A549 (cell line): ENCODE results near the gene SLC46A2. TPM values are rescaled to one million over a fixed set of nuclear protein-coding genes. Genes with fewer than 3 reads are reported as not detected.

ENCODE experiments used
- ATAC-seq, 2 experiments: fragments of 200-7000 bp in 1 of 2; fragments of >200 bp in 1 of 2; cut with Nextera tagmentation in 1 of 2; cut with Tn5 transposase in 1 of 2; 3 replicates each; pipeline versions ENCODE4 v1.8.0 to v1.9.1; 2018 to 2020; ENCODE audit warnings: mild to moderate bottlenecking in 1 of 2, moderate library complexity in 1 of 2
- CTCF ChIA-PET: fragments of 300-600 bp; sonication (Branson Sonifier 250); formaldehyde crosslinking; extraction: SDS; loops from one replicate; lab custom pipeline; 2021; ENCODE audit warnings: antibody characterized with exemption, inconsistent platforms; lab: Yijun Ruan, JAX
- POLR2A ChIA-PET: fragments of 350-600 bp; formaldehyde crosslinking; extraction: SDS; loops from one replicate; lab custom pipeline; 2021; ENCODE audit warnings: antibody characterized with exemption, inconsistent platforms; lab: Yijun Ruan, JAX
- DNase-seq, 2 experiments: peaks; one replicate each; pipeline versions ENCODE4 v3.0.0 to v3.0.0-alpha.2; 2011 to 2016; ENCODE audit warnings: low read depth in 1 of 2, low spot score in 1 of 2
- FAIRE-seq: peaks from 2 replicates; lab custom pipeline; 2011; peaks lifted over from hg19 to GRCh38; lab: Jason Lieb, UNC
- H3K27ac ChIP-seq, 2 experiments: fragments of >200 bp; sonication (Bioruptor Twin); formaldehyde crosslinking; 3 replicates each; pipeline ENCODE4 v1.5.1; 2016 to 2017
- H3K4me1 ChIP-seq: fragments of >200 bp; sonication (Bioruptor Twin); formaldehyde crosslinking; 3 replicates; pipeline ENCODE4 v1.6.1; 2016
- H3K4me2 ChIP-seq: fragments of >200 bp; sonication (Bioruptor Twin); formaldehyde crosslinking; 3 replicates; pipeline ENCODE4 v1.6.1; 2016
- H3K4me3 ChIP-seq: fragments of >200 bp; sonication (Bioruptor Twin); formaldehyde crosslinking; 3 replicates; pipeline ENCODE4 v1.5.1; 2016
- H3K9me3 ChIP-seq: fragments of >200 bp; sonication (Bioruptor Twin); formaldehyde crosslinking; 3 replicates; pipeline ENCODE4 v1.6.1; 2016
- BHLHE40 ChIP-seq: IDR thresholded peaks from 2 replicates; pipeline ENCODE4 v1.6.1; 2012; ENCODE audit warnings: low read depth, low read length, inconsistent platforms
- CBX2 ChIP-seq: fragments of 200-600 bp; sonication (generic); IDR thresholded peaks from 2 replicates; pipeline ENCODE4 v1.6.1; 2016; ENCODE audit warnings: low read depth, mild to moderate bottlenecking, borderline replicate concordance
- CEBPB ChIP-seq, 2 experiments: fragments of >200 bp in 1 of 2; sonication (Bioruptor Twin) in 1 of 2; formaldehyde crosslinking in 1 of 2; IDR thresholded peaks; 2 replicates each; pipeline ENCODE4 v1.6.1; 2012 to 2016
- CHD4 ChIP-seq: fragments of 200-600 bp; sonication (generic); IDR thresholded peaks from 2 replicates; pipeline ENCODE4 v1.6.1; 2016; ENCODE audit warnings: antibody characterized with exemption, mild to moderate bottlenecking, borderline replicate concordance
- EHF ChIP-seq: fragments of 250-450 bp; sonication (Bioruptor Pico); IDR thresholded peaks from 2 replicates; pipeline ENCODE4 v1.5.0; 2020; ENCODE audit warnings: mild to moderate bottlenecking
- EHMT2 ChIP-seq: fragments of 200-600 bp; sonication (generic); IDR thresholded peaks from 2 replicates; pipeline ENCODE4 v1.6.1; 2016; ENCODE audit warnings: antibody characterized with exemption, low read depth, mild to moderate bottlenecking, moderate library complexity
- EP300 ChIP-seq, 2 experiments: fragments of >200 bp; sonication (Bioruptor Twin); formaldehyde crosslinking; IDR thresholded peaks; 2 replicates in 1 of 2; 3 replicates in 1 of 2; pipeline ENCODE4 v1.6.1; 2016 to 2017
- ESRRA ChIP-seq: fragments of 150-350 bp; IDR thresholded peaks from 2 replicates; pipeline ENCODE4 v1.6.1; 2014; ENCODE audit warnings: mild to moderate bottlenecking, low read length, borderline replicate concordance
- FOSL2 ChIP-seq, 2 experiments: fragments of 450-650 bp in 1 of 2; fragments of >200 bp in 1 of 2; sonication (Bioruptor Twin) in 1 of 2; formaldehyde crosslinking; IDR thresholded peaks; 2 replicates each; pipeline versions ENCODE4 v1.5.0 to v1.6.1; 2016 to 2020; ENCODE audit warnings: mild to moderate bottlenecking in 1 of 2, moderate library complexity in 1 of 2
- FOXS1 ChIP-seq: fragments of 250-450 bp; sonication (Bioruptor Pico); IDR thresholded peaks from 2 replicates; pipeline ENCODE4 v1.5.0; 2020; ENCODE audit warnings: mild to moderate bottlenecking, moderate library complexity
- HOXB5 ChIP-seq: fragments of 250-450 bp; sonication (Bioruptor Pico); IDR thresholded peaks from 2 replicates; pipeline ENCODE4 v1.5.0; 2020; ENCODE audit warnings: mild to moderate bottlenecking, moderate library complexity
- KDM5A ChIP-seq: fragments of 200-600 bp; sonication (generic); IDR thresholded peaks from 2 replicates; pipeline ENCODE4 v1.6.1; 2016; ENCODE audit warnings: antibody characterized with exemption, mild to moderate bottlenecking
- MAFK ChIP-seq: fragments of 450-650 bp; IDR thresholded peaks from 2 replicates; pipeline ENCODE4 v1.6.1; 2014; ENCODE audit not compliant: partially characterized antibody
- MYC ChIP-seq: IDR thresholded peaks from 2 replicates; pipeline ENCODE4 v1.6.1; 2012; ENCODE audit warnings: mild to moderate bottlenecking, inconsistent platforms, low read length, improper control_type of control experiment, borderline replicate concordance
- NFE2L2 ChIP-seq: fragments of 150-350 bp; conservative IDR thresholded peaks from 2 replicates; pipeline ENCODE4 v1.6.1; 2014; ENCODE audit warnings: low read length
- NR3C1 ChIP-seq: fragments of >200 bp; sonication (Bioruptor Twin); formaldehyde crosslinking; IDR thresholded peaks from 3 replicates; pipeline ENCODE4 v1.6.1; 2017
- RAD21 ChIP-seq, 2 experiments: fragments of >200 bp in 1 of 2; sonication (Bioruptor Twin) in 1 of 2; formaldehyde crosslinking in 1 of 2; IDR thresholded peaks in 1 of 2; conservative IDR thresholded peaks in 1 of 2; 2 replicates in 1 of 2; 3 replicates in 1 of 2; pipeline ENCODE4 v1.6.1; 2012 to 2018; ENCODE audit warnings: inconsistent platforms in 1 of 2
- RCOR1 ChIP-seq: fragments of 150-350 bp; IDR thresholded peaks from 2 replicates; pipeline ENCODE4 v1.6.1; 2014; ENCODE audit warnings: antibody characterized with exemption, low read length, low read depth
- SMC3 ChIP-seq: fragments of >200 bp; sonication (Bioruptor Twin); formaldehyde crosslinking; IDR thresholded peaks from 3 replicates; pipeline ENCODE4 v1.6.1; 2018; ENCODE audit warnings: inconsistent platforms
- ZC3H11A ChIP-seq: fragments of 450-650 bp; IDR thresholded peaks from 2 replicates; pipeline ENCODE4 v1.6.1; 2014; ENCODE audit warnings: antibody characterized with exemption, mild to moderate bottlenecking
- ZFP36 ChIP-seq: fragments of 450-650 bp; IDR thresholded peaks from 2 replicates; pipeline ENCODE4 v1.6.1; 2014; ENCODE audit warnings: borderline replicate concordance; ENCODE audit not compliant: partially characterized antibody
- ZNF302 ChIP-seq: fragments of 250-450 bp; sonication (Bioruptor Pico); IDR thresholded peaks from 2 replicates; pipeline ENCODE4 v1.9.0; 2021; ENCODE audit warnings: inconsistent platforms, mild to moderate bottlenecking, moderate library complexity
- ZSCAN20 ChIP-seq: fragments of 250-450 bp; sonication (Bioruptor Pico); IDR thresholded peaks from 2 replicates; pipeline ENCODE4 v1.8.0; 2022; ENCODE audit warnings: mild to moderate bottlenecking, moderate library complexity
- WGBS: methylation state at CpG from one replicate; pipeline ENCODE4 v1.1.6; 2017; ENCODE audit errors: missing lambda C conversion rate; 5-methylcytosine and 5-hydroxymethylcytosine counted together
- polyA plus RNA-seq, 4 experiments: library from polyadenylated mRNA; depleted of rRNA in 3 of 4; stranded (reverse); fragments of >200 nt; fragmentation: RNase III in 1 of 4; extraction: RNeasy Plus Mini Kit Qiagen cat#74134 plus additional on column Dnase treatment in 1 of 4; gene quantifications; 2 replicates in 3 of 4; 3 replicates in 1 of 4; pipeline ENCODE4 v1.2.3, GENCODE V29; 2011 to 2017
- TF ChIP-seq, protein P1 (sequence below): fragments of >200 bp; sonication (Bioruptor Twin); formaldehyde crosslinking; IDR thresholded peaks from 3 replicates; pipeline ENCODE4 v1.5.1; 2016
- TF ChIP-seq, protein P2 (sequence below): IDR thresholded peaks from 2 replicates; pipeline ENCODE4 v1.6.1; 2012; ENCODE audit warnings: low read depth, borderline replicate concordance
- TF ChIP-seq, protein P3 (sequence below): fragments of 250-450 bp; sonication (Bioruptor Pico); IDR thresholded peaks from 2 replicates; pipeline ENCODE4 v1.5.0; 2021; ENCODE audit warnings: mild to moderate bottlenecking, moderate library complexity, borderline replicate concordance
- TF ChIP-seq, protein P4 (sequence below): IDR thresholded peaks from 2 replicates; pipeline ENCODE4 v1.6.1; 2012
- TF ChIP-seq, protein P5 (sequence below): fragments of 450-650 bp; IDR thresholded peaks from 2 replicates; pipeline ENCODE4 v1.6.1; 2014; ENCODE audit warnings: antibody characterized with exemption

SLC46A2 gene
- polyA plus RNA-seq, 2 of the 4 experiments (the other 2 are of a cell fraction): not detected

DNA sequence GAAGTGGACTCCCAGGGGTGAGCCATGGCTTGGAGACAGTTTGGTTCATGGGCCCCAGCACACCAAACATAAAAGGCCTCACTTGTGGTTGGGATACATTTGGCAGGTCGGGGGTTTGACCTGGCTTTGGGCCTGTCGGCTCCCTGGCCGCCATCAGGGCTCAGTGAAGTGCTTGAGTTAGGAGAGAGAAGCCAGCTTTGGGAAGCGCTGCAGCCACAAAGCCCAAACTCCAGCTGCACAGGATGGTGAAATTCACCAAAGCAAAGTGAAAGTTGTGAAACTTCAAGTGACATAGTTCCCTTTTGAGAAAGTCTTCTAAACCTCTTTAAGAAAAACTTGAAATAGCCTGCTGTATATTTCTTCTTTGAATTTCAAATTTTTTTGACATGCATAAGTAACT lies 27.5 kb downstream of the SLC46A2 start:
- no peak for TF ChIP-seq CBX2
- no peak for TF ChIP-seq ZC3H11A
- no peak for TF ChIP-seq EHMT2
- no peak for TF ChIP-seq ESRRA
- TF ChIP-seq CHD4: no peak
- TF ChIP-seq, protein P1, sequence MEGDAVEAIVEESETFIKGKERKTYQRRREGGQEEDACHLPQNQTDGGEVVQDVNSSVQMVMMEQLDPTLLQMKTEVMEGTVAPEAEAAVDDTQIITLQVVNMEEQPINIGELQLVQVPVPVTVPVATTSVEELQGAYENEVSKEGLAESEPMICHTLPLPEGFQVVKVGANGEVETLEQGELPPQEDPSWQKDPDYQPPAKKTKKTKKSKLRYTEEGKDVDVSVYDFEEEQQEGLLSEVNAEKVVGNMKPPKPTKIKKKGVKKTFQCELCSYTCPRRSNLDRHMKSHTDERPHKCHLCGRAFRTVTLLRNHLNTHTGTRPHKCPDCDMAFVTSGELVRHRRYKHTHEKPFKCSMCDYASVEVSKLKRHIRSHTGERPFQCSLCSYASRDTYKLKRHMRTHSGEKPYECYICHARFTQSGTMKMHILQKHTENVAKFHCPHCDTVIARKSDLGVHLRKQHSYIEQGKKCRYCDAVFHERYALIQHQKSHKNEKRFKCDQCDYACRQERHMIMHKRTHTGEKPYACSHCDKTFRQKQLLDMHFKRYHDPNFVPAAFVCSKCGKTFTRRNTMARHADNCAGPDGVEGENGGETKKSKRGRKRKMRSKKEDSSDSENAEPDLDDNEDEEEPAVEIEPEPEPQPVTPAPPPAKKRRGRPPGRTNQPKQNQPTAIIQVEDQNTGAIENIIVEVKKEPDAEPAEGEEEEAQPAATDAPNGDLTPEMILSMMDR: no peak
- no peak for TF ChIP-seq EHF (CRISPR knock-in tag)
- no peak for TF ChIP-seq BHLHE40
- TF ChIP-seq MAFK: no peak
- TF ChIP-seq EP300 (IDR thresholded peaks at IDR 0.05): no peak
- no peak for TF ChIP-seq FOXS1 (CRISPR knock-in tag)
- TF ChIP-seq ZFP36: no peak
- no peak for TF ChIP-seq HOXB5 (CRISPR knock-in tag)
- no peak for TF ChIP-seq CEBPB (IDR thresholded peaks at IDR 0.05)
- TF ChIP-seq RCOR1: no peak
- no peak for TF ChIP-seq RAD21 (conservative IDR thresholded peaks at IDR 0.05 in 1 of 2, IDR thresholded peaks at IDR 0.05 in 1 of 2)
- TF ChIP-seq ZSCAN20 (CRISPR knock-in tag): no peak
- TF ChIP-seq, protein P2, sequence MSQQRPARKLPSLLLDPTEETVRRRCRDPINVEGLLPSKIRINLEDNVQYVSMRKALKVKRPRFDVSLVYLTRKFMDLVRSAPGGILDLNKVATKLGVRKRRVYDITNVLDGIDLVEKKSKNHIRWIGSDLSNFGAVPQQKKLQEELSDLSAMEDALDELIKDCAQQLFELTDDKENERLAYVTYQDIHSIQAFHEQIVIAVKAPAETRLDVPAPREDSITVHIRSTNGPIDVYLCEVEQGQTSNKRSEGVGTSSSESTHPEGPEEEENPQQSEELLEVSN: no peak
- TF ChIP-seq NR3C1: no peak
- 27% methylated on average over 3 of the region's 4 CpGs for WGBS
- Histone ChIP-seq H3K4me1 (no peaks in the 10 kb centered on the region), H3K4me3 (no peak overlapping the region), H3K27ac (no peak overlapping the region), H3K9me3 (no peaks in the 10 kb centered on the region), H3K4me2 (no peak overlapping the region)
- POLR2A ChIA-PET: no interaction called here
- no peak for DNase-seq
- no peak for FAIRE-seq
- no peak for ATAC-seq
- CTCF ChIA-PET: no interaction called here

DNA sequence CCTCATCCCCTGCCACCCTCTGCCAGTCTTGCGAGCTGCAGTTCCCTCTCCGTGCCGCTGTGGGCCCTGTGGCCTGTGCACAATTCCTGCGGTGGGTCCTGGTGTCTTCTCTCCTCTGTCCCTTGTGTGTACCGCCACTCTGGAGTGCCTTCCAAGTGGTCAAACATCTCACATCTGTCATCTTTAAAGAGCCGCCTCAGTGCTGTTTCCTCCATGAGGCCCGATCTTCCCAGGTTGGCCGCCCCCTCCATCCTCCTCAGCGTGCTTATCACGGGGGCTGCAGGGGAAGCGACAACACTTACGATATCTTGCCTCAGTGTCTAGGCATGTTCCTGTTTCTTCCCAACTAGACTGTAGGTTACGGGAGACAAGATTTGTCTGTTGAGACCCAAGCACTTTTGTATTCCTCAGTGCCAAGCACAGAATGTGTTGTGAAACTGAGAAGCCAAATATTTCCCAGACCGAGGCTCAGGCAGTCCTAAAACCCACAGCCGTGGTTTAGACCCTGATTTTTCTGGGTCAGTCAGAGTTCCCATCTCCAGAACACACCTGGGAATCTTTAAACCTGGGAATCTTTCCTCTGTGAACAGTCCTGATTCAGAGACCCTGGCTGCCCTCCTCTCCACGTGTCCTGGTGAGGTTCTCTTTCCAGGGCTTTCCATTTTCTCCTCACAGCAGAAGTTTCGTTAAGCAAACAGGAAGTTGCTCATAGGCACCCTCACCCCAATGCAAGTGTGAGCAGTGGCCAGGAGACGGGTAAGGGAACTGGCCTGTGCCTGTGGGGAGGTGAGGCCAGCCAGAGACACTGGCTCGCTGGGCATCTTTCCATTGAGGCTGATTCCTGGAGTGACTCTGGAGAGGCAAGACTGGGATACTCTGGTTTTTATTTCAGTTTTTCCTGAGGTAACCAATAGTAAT lies 28.8 kb downstream of the SLC46A2 start:
- POLR2A ChIA-PET: no interaction called here
- Histone ChIP-seq H3K9me3 (no peaks in the 10 kb centered on the region), H3K4me2 (no peak overlapping the region), H3K27ac (no peak overlapping the region), H3K4me1 (no peaks in the 10 kb centered on the region), H3K4me3 (no peak overlapping the region)
- CTCF ChIA-PET: interaction anchor here (0.9 to 1.1 kb wide), 2 partner anchors 8 to 16 kb away, joined by 3 to 4 read pairs; no protein-coding TSS in a partner anchor
- DNase-seq (no peak), FAIRE-seq (no peak), ATAC-seq (no peak)
- 78% methylated on average over 19 of the region's 19 CpGs for WGBS
- TF ChIP-seq, protein P1: no peak
- TF ChIP-seq NR3C1 (no peak), ZNF302 (CRISPR knock-in tag) (no peak), ESRRA (no peak), EHF (CRISPR knock-in tag) (no peak), RCOR1 (no peak), ZSCAN20 (CRISPR knock-in tag) (no peak), FOSL2 (IDR thresholded peaks at IDR 0.05) (no peak), FOSL2 (CRISPR knock-in tag; IDR thresholded peaks at IDR 0.05) (no peak), ZC3H11A (no peak), RAD21 (conservative IDR thresholded peaks at IDR 0.05 in 1 of 2, IDR thresholded peaks at IDR 0.05 in 1 of 2) (no peak), EP300 (IDR thresholded peaks at IDR 0.05) (no peak), NFE2L2 (no peak), MYC (no peak), KDM5A (no peak), SMC3 (no peak)
- TF ChIP-seq, protein P3, sequence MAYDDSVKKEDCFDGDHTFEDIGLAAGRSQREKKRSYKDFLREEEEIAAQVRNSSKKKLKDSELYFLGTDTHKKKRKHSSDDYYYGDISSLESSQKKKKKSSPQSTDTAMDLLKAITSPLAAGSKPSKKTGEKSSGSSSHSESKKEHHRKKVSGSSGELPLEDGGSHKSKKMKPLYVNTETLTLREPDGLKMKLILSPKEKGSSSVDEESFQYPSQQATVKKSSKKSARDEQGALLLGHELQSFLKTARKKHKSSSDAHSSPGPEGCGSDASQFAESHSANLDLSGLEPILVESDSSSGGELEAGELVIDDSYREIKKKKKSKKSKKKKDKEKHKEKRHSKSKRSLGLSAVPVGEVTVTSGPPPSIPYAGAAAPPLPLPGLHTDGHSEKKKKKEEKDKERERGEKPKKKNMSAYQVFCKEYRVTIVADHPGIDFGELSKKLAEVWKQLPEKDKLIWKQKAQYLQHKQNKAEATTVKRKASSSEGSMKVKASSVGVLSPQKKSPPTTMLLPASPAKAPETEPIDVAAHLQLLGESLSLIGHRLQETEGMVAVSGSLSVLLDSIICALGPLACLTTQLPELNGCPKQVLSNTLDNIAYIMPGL (CRISPR knock-in tag): no peak
- TF ChIP-seq, protein P4, sequence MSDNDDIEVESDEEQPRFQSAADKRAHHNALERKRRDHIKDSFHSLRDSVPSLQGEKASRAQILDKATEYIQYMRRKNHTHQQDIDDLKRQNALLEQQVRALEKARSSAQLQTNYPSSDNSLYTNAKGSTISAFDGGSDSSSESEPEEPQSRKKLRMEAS: no peak
- TF ChIP-seq, protein P5, sequence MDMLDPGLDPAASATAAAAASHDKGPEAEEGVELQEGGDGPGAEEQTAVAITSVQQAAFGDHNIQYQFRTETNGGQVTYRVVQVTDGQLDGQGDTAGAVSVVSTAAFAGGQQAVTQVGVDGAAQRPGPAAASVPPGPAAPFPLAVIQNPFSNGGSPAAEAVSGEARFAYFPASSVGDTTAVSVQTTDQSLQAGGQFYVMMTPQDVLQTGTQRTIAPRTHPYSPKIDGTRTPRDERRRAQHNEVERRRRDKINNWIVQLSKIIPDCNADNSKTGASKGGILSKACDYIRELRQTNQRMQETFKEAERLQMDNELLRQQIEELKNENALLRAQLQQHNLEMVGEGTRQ: no peak
